ENCODE data around the gene AHDC1. TPM values are rescaled to one million over a fixed set of nuclear protein-coding genes. Genes with fewer than 3 reads are reported as not detected.

The AHDC1 gene
- total RNA-seq, 1 donor from 2014 or later = 6.7 TPM

DNA sequence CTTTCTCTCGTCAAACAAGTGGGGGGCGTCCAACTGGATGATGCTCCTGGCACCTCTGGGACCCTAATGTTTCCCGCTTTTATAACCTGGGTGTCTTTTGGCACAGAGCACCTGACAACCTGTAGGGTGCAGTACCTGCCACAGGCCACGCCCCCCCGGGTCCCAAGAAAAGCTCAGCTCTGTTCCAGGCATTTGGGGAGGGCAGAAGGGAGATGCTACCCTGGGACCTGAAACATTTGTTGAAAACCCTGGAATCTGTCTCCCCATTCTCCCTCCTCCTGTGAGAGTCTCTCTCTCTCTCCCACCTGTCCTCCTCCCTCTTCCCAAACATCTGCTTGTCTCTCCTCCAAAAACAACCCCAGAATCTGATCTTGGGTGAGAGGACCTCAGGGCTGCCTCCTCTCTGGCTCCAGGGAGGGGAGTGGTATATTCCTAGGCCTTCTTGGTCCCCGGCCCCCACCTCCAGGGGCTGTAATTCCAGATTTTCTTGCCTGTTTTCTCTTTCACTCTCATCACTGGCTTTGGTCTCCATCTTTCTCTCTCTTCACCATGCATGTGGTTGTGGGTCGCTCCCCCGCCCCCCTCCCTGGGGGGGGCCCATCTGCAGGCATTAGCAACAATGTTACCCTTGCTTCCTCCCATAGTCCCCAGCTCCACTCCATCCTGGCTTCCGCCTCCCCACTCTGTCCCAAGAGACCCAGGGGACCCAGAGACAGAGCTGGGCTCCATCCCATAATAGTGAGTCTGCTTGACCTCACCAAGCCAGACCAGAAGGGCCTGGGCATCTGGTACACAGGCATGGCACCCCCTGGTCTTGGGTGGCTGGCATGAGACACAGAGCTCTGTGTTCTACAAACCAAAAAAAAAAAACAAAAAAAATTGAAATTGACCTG is 4.1 kb downstream of the AHDC1 start:
- no peak for DNase-seq (ENCODE audit: low read depth in 2 of 2)

DNA sequence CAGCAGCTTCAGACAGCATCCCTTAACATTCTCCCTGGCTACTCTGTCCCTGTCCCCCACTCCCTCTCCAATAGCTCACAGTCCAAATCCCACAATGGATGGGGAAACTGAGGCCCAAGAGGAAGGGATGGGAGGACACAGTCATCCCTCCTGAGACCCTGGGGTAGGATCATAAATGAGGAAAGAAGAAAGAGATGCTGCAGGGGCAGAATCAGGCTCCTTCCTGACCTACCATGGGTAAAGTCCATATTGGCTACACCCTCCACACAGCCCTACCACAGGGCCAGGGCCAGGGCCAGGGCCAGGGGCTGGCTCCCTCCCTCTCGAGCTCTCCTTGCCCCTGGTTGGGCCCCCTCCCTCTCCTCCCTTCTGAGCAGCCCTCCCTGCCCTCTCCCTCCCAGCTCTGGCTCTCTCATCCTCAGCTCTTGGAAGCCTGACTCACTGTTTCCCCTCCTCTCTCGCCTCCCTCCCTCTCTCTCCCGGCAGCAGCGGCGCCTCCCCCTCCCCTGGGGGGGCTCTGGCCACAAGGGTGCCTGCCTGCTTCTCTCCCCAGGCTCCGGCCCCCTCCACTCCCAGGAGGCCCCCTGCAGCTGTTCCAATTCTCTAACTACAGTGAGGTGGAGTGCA is 4.9 kb downstream of the AHDC1 start:
- peak; percentile 80 to 85 for DNase-seq (ENCODE audit: low read depth in 2 of 2)

DNA sequence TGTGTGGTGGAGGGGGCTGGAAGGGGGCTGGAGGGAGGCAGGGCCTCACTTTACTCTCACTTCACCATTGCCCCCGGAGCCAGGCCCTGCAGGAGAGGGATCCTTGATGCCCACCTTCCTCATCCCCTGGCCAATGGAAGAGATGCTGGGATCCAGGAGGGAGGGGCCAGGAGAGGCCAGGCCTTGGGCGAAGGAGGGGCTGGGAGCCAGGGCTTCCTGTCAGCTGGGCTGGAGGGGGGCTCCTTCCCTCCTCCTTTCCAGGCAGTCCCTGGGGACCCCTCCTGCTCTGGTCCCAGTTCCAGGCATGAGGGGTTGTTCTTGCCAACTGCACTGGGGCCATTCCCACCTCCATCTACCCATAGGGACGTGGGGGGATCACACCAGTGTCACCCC is 5.7 kb downstream of the AHDC1 start:
- DNase-seq (ENCODE audit: low read depth in 2 of 2) = no peak

DNA sequence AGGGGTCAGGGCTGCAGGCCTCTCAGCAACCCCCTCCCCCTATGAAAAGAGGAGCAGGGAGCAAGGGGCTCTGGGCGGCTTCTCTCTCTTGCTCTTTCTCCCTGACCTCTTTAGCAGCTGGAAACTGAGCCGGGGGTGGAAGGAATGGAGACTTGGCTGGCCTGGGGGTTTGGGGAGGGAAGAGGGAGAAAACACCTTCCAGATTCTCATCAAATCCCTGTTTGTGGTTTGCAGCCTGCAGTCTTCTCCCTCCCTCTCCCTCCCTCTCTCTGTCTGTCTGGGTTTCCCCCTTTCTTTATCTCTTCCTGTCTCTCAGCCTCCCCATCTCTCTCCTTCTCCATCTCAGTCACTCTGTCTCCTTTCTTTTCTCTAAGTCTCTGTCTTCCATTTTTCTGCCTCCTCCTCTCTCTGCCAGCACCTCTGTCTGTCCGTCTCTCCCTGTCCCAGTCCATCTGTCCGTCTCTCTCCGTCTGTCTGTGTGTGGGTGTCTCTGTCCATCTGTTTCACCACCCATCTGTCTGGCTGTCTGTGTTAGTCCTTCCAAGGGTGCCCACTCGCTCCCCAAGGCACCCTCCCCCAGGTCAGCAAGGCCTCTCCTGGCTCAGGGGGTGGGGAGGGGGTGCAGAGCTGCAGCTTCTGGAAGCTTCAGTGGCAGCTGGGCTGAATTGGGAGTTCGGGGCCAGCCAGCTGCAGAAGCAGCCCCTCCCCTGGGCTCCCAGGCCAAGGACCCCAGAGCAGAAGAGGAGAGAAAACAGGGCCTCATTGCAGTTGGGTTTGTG is 6.2 kb downstream of the AHDC1 start:
- no peak for DNase-seq (ENCODE audit: low read depth in 2 of 2)

DNA sequence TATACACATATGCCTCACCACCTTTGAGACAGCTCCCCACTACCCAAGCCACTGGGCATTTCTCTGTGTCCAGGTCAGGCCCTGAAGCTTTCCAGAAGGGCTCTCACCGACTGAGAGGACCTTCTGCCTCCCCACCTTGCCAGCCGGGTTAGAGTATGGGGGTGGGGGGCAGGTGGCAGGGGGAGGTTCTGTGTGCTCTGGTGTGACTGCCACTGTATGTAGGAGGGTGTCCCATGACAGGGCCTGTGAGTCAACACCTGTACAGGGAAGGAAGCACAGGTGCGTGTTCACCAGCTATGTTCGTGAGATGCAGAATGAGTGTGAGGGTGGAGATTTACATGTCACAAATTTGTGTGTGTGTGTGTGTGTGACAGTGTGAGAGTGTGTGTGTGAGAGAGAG is 7.0 kb downstream of the AHDC1 start:
- no peak for DNase-seq (ENCODE audit: low read depth in 2 of 2)

DNA sequence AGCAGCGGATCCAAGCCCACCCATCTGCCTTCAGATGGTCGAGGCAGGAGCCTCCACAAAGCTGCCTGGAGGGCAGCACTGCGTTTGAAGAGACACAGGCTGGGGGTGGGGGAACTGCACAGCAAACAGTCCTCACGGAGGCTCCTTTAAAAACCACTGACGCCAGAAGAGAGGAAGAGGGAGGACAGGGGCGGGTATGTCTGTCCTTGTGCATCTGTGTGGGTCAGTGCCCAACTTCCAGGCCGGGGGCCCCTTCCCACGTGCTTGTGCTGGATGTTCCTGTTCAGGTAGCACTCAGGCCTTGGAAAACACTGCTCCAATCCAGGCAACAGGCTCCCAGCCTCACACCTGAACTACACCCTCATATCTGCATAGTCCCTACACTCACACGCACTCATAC is 7.7 kb downstream of the AHDC1 start:
- no peak for DNase-seq (ENCODE audit: low read depth in 2 of 2)

DNA sequence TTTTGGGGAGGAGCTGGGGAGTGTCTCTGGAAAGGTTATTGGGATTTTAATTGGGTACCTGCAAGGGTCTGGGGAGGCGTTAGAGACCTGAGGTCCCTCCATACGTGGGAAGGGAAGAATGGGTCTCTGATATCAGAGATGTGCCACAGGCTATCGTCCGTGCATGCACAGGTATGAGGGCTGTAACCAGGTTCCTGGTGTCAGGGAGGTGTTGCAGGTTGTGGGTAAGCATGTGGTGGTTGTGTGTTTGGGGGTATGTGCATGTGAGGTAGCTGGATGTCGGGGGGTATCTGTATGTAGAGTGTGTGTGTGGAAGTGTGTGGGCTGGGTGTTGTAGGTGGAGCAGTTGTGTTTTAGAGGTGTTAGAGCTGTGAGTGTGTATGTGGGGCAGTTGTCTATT is 8.3 kb downstream of the AHDC1 start:
- no peak for DNase-seq (ENCODE audit: low read depth in 2 of 2)

DNA sequence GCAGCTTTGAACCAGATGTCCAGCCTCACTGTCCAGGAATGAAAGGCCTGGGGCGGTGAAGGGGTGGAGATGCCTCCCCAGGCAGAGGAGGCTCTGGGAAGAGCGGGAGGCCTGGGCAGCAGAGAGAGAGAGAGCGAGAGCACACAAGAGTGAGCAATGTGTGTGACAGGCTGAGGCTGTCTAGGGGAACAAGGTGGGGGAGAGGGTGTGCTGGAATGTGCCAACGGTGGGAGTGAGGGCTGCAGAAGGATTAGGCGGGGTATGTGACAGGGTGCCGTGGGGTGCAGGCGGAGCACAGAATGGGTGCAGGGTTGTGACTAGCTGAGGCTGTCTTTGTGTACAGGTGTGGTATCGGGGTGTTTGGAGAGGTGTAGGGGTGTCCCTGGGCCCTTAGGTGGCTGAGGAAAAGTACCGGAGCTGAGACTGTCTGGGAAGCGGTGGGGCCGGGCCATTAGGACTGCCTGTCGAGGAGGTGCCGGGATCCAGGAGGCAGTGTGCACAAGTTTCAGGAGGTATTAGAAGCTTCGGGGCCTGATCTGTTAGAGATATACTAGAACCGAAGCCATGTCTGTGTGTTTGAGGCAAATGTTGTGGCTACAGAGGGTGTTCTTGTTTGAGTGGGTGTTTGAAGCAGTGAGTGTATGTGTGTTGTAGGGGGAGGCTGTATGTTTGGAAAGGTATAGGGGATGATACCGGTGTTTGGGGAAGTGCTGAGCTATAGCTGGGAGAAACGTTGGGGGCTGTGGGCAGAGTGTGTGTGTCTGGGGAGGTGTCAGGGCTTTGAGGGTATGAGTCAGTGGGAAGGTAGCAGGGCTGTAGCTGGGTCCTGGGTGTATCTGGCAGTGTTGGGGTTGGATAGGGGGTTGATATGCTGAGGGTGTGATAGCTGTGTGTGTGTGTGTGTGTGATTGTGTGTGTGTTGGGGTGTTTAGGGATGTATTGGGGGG is 9.1 kb downstream of the AHDC1 start:
- no peak for DNase-seq (ENCODE audit: low read depth in 2 of 2)

DNA sequence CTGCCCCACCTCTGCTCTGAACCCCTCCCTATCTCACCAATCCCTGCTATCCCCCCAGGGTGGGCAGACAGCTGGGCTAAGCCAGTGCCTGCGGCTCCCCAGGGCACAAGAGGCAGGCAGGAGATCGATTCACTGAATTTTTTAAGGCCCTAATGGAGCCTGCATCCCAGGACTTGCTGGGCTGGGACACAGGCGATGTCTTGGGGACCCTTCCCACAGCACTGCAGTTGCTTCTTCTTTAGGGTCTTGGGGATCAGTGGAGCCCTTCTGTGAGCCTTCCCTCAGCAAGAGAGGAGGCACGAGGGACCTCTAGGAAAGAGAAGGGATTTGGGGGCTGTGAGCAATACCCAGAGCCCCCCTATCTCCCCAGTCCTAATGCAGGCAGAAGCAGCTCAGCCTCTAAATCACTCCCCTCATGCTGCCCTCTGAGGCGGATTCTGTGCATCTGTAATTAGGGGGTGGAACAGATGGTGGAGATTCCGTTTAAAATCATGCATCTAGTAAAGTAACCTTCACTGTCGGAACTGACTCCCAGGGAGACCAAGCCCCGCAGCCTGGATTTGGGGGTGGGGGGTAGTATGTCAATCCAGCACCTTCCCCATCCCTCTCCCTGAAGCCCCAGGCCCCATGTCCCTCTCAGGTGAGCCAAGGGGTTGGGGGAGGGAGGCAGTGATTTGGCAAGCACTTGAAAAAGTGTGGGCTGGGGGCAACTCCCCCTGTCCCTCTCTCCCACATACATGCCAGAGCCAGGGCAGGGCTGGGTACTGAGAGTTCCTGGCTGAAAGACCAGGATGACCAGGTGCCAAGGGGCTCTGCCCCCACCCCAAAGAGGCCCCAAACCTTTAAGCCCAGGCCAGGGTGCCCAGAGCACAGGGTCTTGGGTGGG is 10.0 kb downstream of the AHDC1 start:
- no peak for DNase-seq (ENCODE audit: low read depth in 2 of 2)

DNA sequence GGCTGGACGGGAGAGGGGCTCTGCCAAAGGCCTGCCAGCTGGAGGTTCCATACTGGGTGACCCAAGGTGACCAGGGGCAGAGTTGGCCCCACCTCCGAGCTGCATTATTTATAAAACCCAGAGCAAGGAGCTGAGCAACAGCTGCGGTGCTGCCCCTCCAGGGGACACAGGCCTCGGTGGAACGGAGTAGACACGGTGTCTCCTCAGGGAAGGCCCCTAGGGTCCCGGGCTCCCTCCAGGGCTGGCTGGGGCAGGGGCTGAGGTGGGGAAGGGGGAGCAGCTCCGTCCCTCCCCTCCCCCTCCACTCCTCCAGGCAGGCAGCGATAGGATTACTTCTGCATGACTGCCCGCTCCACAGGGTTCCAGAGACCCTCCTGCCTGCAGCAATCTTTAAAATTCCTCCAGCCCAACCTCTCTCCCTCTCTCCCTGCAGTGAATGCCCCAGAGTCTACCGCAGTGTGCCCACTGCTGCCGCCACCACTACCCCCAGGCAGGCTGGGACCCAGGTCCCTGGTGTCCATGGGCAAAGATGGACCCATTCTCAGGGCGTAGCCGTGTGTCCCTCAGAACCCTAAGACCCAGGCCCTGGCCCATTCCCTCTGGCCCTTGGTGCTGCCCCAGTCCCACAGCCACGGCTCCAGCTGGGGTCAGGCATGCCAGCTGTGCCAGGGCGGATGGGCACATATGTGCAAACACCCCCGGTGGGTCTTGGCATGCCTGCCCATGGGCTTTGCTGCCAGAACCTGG is 10.8 kb downstream of the AHDC1 start:
- DNase-seq (ENCODE audit: low read depth in 2 of 2) = no peak

DNA sequence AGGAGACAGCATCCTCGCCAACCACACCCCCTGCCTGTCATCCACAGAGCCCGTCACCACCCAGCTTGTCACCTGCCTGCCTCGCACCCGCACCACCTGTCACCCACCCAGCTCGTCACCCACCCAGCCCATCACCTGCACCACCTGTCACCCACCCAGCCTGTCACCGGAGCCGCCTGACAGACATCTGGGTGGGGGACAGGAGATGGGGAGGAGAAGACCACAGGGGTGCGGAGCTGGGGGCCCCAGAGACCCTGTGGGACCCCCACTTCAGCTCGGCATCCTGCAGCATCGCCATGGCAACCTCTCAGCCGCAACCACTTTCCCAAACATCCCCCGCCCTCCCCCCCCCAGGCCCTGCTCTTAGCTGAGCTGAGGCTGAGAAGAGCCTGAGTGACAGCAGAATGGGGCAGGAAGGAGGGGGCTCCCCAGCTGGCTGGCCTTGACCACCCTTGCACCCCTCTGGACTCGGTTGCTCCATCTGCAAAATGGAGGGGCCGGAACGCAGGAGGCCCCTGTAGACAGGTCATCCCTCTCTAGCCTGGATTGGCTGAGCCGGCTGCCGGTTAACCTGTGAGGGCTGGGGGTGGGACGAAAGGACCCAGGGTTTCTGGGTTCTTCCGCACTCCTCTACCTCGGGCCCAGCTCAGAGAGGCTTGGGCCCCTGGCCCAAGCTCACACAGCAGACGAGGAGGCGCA is 11.6 kb downstream of the AHDC1 start:
- no peak for DNase-seq (ENCODE audit: low read depth in 2 of 2)

DNA sequence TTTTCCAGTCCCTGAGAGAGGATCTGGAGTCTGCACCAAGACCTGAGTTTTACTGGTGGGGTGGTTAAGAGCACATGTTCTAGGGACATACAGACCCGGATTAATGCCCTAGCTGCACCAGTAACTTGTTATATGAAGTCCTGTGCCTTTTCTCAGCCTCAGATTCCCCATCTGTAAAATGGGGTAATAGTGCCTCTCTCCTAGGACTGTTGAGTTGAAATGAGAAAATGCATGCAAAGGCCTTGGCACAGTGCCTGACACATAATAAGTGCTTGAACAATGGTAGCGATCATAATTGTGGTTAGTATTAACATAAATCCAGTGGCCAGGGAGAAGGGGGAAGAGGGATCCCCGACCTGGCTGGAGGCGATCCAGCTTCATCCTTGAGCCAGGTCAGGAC is 12.3 kb downstream of the AHDC1 start:
- DNase-seq (ENCODE audit: low read depth in 2 of 2) = peak; percentile 63 to 64

DNA sequence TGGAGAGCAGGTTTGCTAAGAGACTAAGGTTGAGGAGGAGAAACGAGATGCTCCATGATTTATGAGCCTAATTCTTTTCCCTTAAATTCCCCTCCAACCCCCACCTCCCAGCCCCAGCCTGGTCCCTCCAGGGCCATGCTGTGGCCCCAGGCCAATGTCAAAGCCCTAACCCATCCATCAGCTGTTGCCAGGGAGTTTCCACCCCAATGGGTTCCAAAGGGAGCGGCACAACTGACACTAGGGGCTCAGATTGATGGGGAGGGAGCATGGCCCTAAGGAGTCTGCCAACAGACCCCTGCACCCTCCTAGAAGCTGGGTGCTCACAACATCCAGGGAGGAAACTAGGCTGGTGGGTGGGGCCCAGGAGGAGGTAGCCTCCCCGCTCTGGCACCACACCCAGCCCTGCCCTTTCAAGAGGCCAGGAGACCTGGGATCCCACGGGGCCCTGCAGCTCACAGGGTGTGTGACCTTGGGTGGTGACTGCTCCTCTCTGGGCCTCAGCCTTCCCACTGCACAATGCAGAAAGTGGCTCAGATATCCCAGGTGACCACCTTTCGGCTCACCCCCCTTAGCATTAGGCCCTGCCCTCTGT is 12.9 kb downstream of the AHDC1 start:
- DNase-seq (ENCODE audit: low read depth in 2 of 2) = no peak

DNA sequence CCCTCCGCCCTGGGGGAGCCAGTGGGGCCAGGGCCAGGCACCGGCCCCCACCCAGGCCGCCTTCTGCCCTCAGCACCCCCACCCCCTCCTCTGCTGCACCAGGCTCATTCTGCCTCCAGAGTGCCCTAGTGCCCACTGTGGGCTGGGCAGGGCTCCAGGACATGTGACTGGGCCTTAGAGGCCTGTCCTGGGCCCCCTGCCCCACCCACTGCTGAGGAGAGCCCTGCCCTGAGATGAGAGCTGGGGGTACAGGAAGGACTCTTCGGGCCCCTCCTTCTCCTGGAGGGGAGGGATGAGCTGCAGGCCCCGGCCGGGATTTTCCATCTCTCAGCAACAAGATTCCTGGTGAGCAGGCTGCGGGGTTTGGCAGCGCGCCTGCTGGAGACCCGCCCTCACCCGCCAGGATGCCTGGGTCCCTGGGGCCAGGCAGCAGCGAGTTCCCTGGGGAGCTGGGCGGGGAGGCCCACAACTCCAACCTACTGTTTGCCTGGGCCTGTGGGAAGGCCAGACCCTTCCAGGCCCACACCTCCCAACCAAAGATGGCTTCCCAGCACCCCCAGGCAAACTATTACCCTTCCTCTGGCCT is 14.0 kb downstream of the AHDC1 start:
- DNase-seq (ENCODE audit: low read depth in 2 of 2) = peak; percentile 36 to 50

DNA sequence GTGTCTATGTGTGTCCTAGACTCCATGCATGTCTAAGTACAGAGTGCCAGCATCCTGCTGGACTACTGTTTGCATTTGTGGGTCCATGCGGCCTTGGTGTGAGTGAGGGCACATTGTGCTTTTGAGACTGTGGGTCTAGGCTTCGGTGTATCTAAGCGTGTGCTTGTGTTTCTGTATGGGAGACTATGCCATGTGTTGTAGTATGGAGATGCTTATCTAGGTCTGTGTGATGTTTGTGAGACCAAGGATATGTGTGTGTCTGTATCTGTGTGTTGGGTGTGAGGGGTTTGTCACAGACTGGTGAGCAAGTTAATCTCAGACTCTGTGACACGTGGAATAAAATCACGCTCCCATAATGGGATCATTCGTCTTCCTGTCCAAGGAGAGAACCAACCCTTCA is 14.5 kb downstream of the AHDC1 start:
- DNase-seq (ENCODE audit: low read depth in 2 of 2) = no peak

DNA sequence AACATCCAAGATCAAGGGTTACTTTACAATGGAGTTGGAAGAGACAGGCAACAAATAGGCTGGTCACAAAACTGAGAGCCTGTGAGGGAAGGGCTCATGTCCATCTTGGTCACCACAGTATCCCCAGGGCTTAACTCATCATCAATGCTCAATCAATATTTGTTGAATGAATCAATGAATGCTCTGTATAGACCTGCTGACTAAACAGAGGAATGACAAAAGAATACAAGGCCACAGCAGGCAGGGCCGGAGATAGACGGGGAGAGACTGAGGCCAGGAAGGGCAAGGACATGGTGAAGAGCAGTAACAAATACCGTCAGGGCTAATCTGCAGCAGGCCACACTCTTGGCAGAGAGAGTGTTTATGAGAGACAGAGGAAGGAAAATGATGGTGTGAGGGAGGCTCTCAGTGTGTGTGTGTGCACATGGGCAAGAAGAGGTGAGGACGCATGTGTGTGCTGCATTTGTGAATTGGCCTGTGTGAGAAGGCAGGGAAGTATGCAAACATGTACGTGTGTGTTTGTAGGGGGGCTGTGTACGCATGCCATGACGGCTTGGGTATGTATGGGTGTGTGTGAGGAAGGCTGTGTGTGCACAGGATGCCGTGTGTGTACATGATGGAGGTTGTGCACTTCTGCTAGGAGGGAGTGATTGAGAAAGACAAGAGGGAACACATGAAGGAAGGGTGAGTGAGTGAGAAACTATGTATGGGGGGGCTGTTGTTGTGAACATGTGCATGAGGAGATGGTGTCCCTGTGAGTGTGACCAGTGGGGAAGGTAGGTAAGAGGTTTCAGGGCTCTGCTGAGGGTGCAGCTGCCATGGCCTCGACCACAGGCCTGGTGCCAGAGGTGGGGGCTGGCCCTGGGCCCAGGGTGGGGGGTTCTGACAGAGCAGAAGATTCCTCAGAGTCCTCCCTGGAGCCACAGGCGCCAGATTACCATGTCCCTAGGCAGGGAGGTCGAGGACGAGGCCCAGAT is 15.4 kb downstream of the AHDC1 start:
- peak; percentile 54 to 84 for DNase-seq (ENCODE audit: low read depth in 2 of 2)

DNA sequence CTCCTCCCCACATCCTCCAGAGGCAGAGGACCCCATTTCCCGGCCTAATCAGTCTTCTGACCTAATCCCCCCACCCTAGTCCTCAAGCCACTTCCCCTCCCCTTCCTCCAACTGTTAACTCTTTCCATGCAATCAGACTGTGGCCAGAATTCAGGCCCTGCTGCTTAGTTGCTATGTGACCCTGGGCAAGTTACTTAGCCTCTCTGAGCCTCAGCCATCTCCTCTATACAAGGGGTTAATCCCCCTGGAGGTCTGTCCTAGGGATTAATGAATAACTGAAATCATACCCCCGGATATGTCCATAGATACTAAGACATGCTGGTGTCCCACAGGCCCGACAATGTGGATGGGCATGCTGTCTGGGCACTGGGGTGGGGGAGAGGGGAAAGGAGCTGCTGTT is 18.3 kb downstream of the AHDC1 start:
- no peak for DNase-seq (ENCODE audit: low read depth in 2 of 2)
